A549 (cell line): ENCODE measurements around the gene CAMTA1. TPM values are rescaled to one million over a fixed set of nuclear protein-coding genes. Genes with fewer than 3 reads are reported as not detected.

Experiments
- ATAC-seq, 2 experiments: fragments of 200-7000 bp in 1 of 2; fragments of >200 bp in 1 of 2; cut with Nextera tagmentation in 1 of 2; cut with Tn5 transposase in 1 of 2; 3 replicates each; pipeline versions ENCODE4 v1.8.0 to v1.9.1; 2018 to 2020; ENCODE audit warnings: mild to moderate bottlenecking in 1 of 2, moderate library complexity in 1 of 2
- CTCF ChIA-PET: fragments of 300-600 bp; sonication (Branson Sonifier 250); formaldehyde crosslinking; extraction: SDS; loops from one replicate; lab custom pipeline; 2021; ENCODE audit warnings: antibody characterized with exemption, inconsistent platforms; lab: Yijun Ruan, JAX
- POLR2A ChIA-PET: fragments of 350-600 bp; formaldehyde crosslinking; extraction: SDS; loops from one replicate; lab custom pipeline; 2021; ENCODE audit warnings: antibody characterized with exemption, inconsistent platforms; lab: Yijun Ruan, JAX
- DNase-seq, 2 experiments: peaks; one replicate each; pipeline versions ENCODE4 v3.0.0 to v3.0.0-alpha.2; 2011 to 2016; ENCODE audit warnings: low read depth in 1 of 2, low spot score in 1 of 2
- FAIRE-seq: peaks from 2 replicates; lab custom pipeline; 2011; peaks lifted over from hg19 to GRCh38; lab: Jason Lieb, UNC
- H3K27ac ChIP-seq, 2 experiments: fragments of >200 bp; sonication (Bioruptor Twin); formaldehyde crosslinking; 3 replicates each; pipeline ENCODE4 v1.5.1; 2016 to 2017
- H3K4me1 ChIP-seq: fragments of >200 bp; sonication (Bioruptor Twin); formaldehyde crosslinking; 3 replicates; pipeline ENCODE4 v1.6.1; 2016
- H3K4me2 ChIP-seq: fragments of >200 bp; sonication (Bioruptor Twin); formaldehyde crosslinking; 3 replicates; pipeline ENCODE4 v1.6.1; 2016
- H3K4me3 ChIP-seq: fragments of >200 bp; sonication (Bioruptor Twin); formaldehyde crosslinking; 3 replicates; pipeline ENCODE4 v1.5.1; 2016
- H3K9me3 ChIP-seq: fragments of >200 bp; sonication (Bioruptor Twin); formaldehyde crosslinking; 3 replicates; pipeline ENCODE4 v1.6.1; 2016
- CEBPB ChIP-seq, 2 experiments: fragments of >200 bp in 1 of 2; sonication (Bioruptor Twin) in 1 of 2; formaldehyde crosslinking in 1 of 2; IDR thresholded peaks; 2 replicates each; pipeline ENCODE4 v1.6.1; 2012 to 2016
- CHD2 ChIP-seq: fragments of 150-350 bp; IDR thresholded peaks from 2 replicates; pipeline ENCODE4 v1.6.1; 2014; ENCODE audit warnings: low read length; ENCODE audit not compliant: partially characterized antibody
- E2F6 ChIP-seq: IDR thresholded peaks from 2 replicates; pipeline ENCODE4 v1.6.1; 2012; ENCODE audit warnings: low read depth, borderline replicate concordance
- ELK1 ChIP-seq: fragments of 150-350 bp; IDR thresholded peaks from 2 replicates; pipeline ENCODE4 v1.6.1; 2014; ENCODE audit warnings: low read depth, mild to moderate bottlenecking, low read length
- EP300 ChIP-seq, 2 experiments: fragments of >200 bp; sonication (Bioruptor Twin); formaldehyde crosslinking; IDR thresholded peaks; 2 replicates in 1 of 2; 3 replicates in 1 of 2; pipeline ENCODE4 v1.6.1; 2016 to 2017
- FOSL2 ChIP-seq, 2 experiments: fragments of 450-650 bp in 1 of 2; fragments of >200 bp in 1 of 2; sonication (Bioruptor Twin) in 1 of 2; formaldehyde crosslinking; IDR thresholded peaks; 2 replicates each; pipeline versions ENCODE4 v1.5.0 to v1.6.1; 2016 to 2020; ENCODE audit warnings: mild to moderate bottlenecking in 1 of 2, moderate library complexity in 1 of 2
- HDAC2 ChIP-seq: fragments of 200-600 bp; sonication (generic); IDR thresholded peaks from 2 replicates; pipeline ENCODE4 v1.6.1; 2016
- HOXB13 ChIP-seq: fragments of 250-450 bp; sonication (Bioruptor Pico); IDR thresholded peaks from 2 replicates; pipeline ENCODE4 v1.5.0; 2020; ENCODE audit warnings: low read depth, mild to moderate bottlenecking, moderate library complexity
- NPAS2 ChIP-seq: fragments of 250-450 bp; sonication (Bioruptor Pico); IDR thresholded peaks from 2 replicates; pipeline ENCODE4 v1.8.0; 2022; ENCODE audit warnings: mild to moderate bottlenecking, moderate library complexity, borderline replicate concordance
- PBX3 ChIP-seq: IDR thresholded peaks from 2 replicates; pipeline ENCODE4 v1.6.1; 2012
- PHF8 ChIP-seq: fragments of 200-600 bp; sonication (generic); IDR thresholded peaks from 2 replicates; pipeline ENCODE4 v1.6.1; 2016; ENCODE audit warnings: low read depth, mild to moderate bottlenecking, antibody characterized with exemption, moderate library complexity, borderline replicate concordance
- RARB ChIP-seq: fragments of 250-450 bp; sonication (Bioruptor Pico); IDR thresholded peaks from 2 replicates; pipeline ENCODE4 v1.8.0; 2021; ENCODE audit warnings: mild to moderate bottlenecking, moderate library complexity
- RCOR1 ChIP-seq: fragments of 150-350 bp; IDR thresholded peaks from 2 replicates; pipeline ENCODE4 v1.6.1; 2014; ENCODE audit warnings: antibody characterized with exemption, low read length, low read depth
- RFX5 ChIP-seq: fragments of 450-650 bp; IDR thresholded peaks from 2 replicates; pipeline ENCODE4 v1.7.1; 2014; ENCODE audit warnings: antibody characterized with exemption, mild to moderate bottlenecking, moderate library complexity
- RNF2 ChIP-seq: fragments of 200-600 bp; sonication (generic); IDR thresholded peaks from 2 replicates; pipeline ENCODE4 v1.6.1; 2016; ENCODE audit warnings: low read depth, mild to moderate bottlenecking, antibody characterized with exemption, moderate library complexity, borderline replicate concordance
- TP53 ChIP-seq: fragments of 250-450 bp; sonication (Bioruptor Pico); IDR thresholded peaks from 2 replicates; pipeline ENCODE4 v1.5.0; 2021; ENCODE audit warnings: mild to moderate bottlenecking, moderate library complexity
- USF2 ChIP-seq: fragments of 450-650 bp; IDR thresholded peaks from 2 replicates; pipeline ENCODE4 v1.6.1; 2014; ENCODE audit warnings: antibody characterized with exemption
- ZC3H11A ChIP-seq: fragments of 450-650 bp; IDR thresholded peaks from 2 replicates; pipeline ENCODE4 v1.6.1; 2014; ENCODE audit warnings: antibody characterized with exemption, mild to moderate bottlenecking
- ZFP36 ChIP-seq: fragments of 450-650 bp; IDR thresholded peaks from 2 replicates; pipeline ENCODE4 v1.6.1; 2014; ENCODE audit warnings: borderline replicate concordance; ENCODE audit not compliant: partially characterized antibody
- ZSCAN20 ChIP-seq: fragments of 250-450 bp; sonication (Bioruptor Pico); IDR thresholded peaks from 2 replicates; pipeline ENCODE4 v1.8.0; 2022; ENCODE audit warnings: mild to moderate bottlenecking, moderate library complexity
- WGBS: methylation state at CpG from one replicate; pipeline ENCODE4 v1.1.6; 2017; ENCODE audit errors: missing lambda C conversion rate; 5-methylcytosine and 5-hydroxymethylcytosine counted together
- polyA plus RNA-seq, 4 experiments: library from polyadenylated mRNA; depleted of rRNA in 3 of 4; stranded (reverse); fragments of >200 nt; fragmentation: RNase III in 1 of 4; extraction: RNeasy Plus Mini Kit Qiagen cat#74134 plus additional on column Dnase treatment in 1 of 4; gene quantifications; 2 replicates in 3 of 4; 3 replicates in 1 of 4; pipeline ENCODE4 v1.2.3, GENCODE V29; 2011 to 2017
- TF ChIP-seq, protein P1 (sequence below): fragments of 200-600 bp; sonication (generic); IDR thresholded peaks from 2 replicates; pipeline ENCODE4 v1.6.1; 2016; ENCODE audit warnings: antibody characterized with exemption, mild to moderate bottlenecking, moderate library complexity

Gene CAMTA1
- polyA plus RNA-seq, 2 of the 4 experiments (the other 2 are of a cell fraction): 58.8 to 75.0 TPM

GRCh38 chr1:6909401-6909800, 124.1 kb downstream of the CAMTA1 start:
- ATAC-seq: no peak
- CTCF ChIA-PET: interaction anchor here (0.6 kb wide), 1 partner anchor 735 kb away, joined by 3 read pairs; no protein-coding TSS in a partner anchor
- TF ChIP-seq EP300 (IDR thresholded peaks at IDR 0.05) (no peak), FOSL2 (IDR thresholded peaks at IDR 0.05) (no peak), FOSL2 (CRISPR knock-in tag; IDR thresholded peaks at IDR 0.05) (no peak), RARB (no peak), ELK1 (no peak)

GRCh38 chr1:6909857-6910256, 124.6 kb downstream of the CAMTA1 start:
- ChIA-PET CTCF (interaction anchor here (0.6 kb wide), 1 partner anchor 734 kb away, joined by 3 read pairs; no protein-coding TSS in a partner anchor), POLR2A (no interaction called here)
- DNase-seq (no peak), ATAC-seq (no peak), FAIRE-seq (no peak)
- H3K27ac ChIP-seq: no peak overlapping the region
- H3K4me3 ChIP-seq: no peak overlapping the region
- H3K9me3 ChIP-seq: no peaks in the 10 kb centered on the region
- H3K4me1 ChIP-seq: no peaks in the 10 kb centered on the region
- WGBS: 60% methylated on average over 1 of the region's 1 CpG
- TF ChIP-seq E2F6: no peak
- no peak for TF ChIP-seq RCOR1
- TF ChIP-seq NPAS2: no peak
- TF ChIP-seq HOXB13 (CRISPR knock-in tag): no peak
- TF ChIP-seq ZSCAN20 (CRISPR knock-in tag): no peak
- TF ChIP-seq ZFP36: no peak
- no peak for TF ChIP-seq RFX5
- no peak for TF ChIP-seq RNF2
- no peak for TF ChIP-seq ZC3H11A
- no peak overlapping the region for H3K4me2 ChIP-seq

More at GRCh38 chr1:6909401-6909800, 124.1 kb downstream of the CAMTA1 start:
- FAIRE-seq (no peak), DNase-seq (no peak)
- 55% methylated on average over 2 of the region's 5 CpGs for WGBS
- POLR2A ChIA-PET: no interaction called here
- Histone ChIP-seq H3K4me3 (no peak overlapping the region), H3K4me2 (no peak overlapping the region), H3K9me3 (no peaks in the 10 kb centered on the region), H3K27ac (no peak overlapping the region), H3K4me1 (no peaks in the 10 kb centered on the region)

GRCh38 chr1:6911021-6911941, 126.0 kb downstream of the CAMTA1 start:
- ATAC-seq (no peak), DNase-seq (no peak), FAIRE-seq (no peak)
- WGBS: 65% methylated on average over 14 of the region's 14 CpGs
- Histone ChIP-seq H3K4me1 (no peaks in the 10 kb centered on the region), H3K9me3 (no peaks in the 10 kb centered on the region), H3K27ac (no peak overlapping the region), H3K4me3 (no peak overlapping the region), H3K4me2 (no peak overlapping the region)
- ChIA-PET CTCF (no interaction called here), POLR2A (no interaction called here)
- TF ChIP-seq CHD2: no peak
- TF ChIP-seq ELK1: no peak
- no peak for TF ChIP-seq E2F6
- TF ChIP-seq, protein P1, sequence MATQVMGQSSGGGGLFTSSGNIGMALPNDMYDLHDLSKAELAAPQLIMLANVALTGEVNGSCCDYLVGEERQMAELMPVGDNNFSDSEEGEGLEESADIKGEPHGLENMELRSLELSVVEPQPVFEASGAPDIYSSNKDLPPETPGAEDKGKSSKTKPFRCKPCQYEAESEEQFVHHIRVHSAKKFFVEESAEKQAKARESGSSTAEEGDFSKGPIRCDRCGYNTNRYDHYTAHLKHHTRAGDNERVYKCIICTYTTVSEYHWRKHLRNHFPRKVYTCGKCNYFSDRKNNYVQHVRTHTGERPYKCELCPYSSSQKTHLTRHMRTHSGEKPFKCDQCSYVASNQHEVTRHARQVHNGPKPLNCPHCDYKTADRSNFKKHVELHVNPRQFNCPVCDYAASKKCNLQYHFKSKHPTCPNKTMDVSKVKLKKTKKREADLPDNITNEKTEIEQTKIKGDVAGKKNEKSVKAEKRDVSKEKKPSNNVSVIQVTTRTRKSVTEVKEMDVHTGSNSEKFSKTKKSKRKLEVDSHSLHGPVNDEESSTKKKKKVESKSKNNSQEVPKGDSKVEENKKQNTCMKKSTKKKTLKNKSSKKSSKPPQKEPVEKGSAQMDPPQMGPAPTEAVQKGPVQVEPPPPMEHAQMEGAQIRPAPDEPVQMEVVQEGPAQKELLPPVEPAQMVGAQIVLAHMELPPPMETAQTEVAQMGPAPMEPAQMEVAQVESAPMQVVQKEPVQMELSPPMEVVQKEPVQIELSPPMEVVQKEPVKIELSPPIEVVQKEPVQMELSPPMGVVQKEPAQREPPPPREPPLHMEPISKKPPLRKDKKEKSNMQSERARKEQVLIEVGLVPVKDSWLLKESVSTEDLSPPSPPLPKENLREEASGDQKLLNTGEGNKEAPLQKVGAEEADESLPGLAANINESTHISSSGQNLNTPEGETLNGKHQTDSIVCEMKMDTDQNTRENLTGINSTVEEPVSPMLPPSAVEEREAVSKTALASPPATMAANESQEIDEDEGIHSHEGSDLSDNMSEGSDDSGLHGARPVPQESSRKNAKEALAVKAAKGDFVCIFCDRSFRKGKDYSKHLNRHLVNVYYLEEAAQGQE: no peak
- TF ChIP-seq RCOR1: no peak
- TF ChIP-seq PHF8: no peak
- no peak for TF ChIP-seq CEBPB (IDR thresholded peaks at IDR 0.05)
- TF ChIP-seq PBX3: no peak
- TF ChIP-seq HDAC2: no peak
- no peak for TF ChIP-seq TP53 (CRISPR knock-in tag)
- no peak for TF ChIP-seq USF2
